H1 (cell line): ENCODE measurements around the gene SPTAN1. TPM values are rescaled to one million over a fixed set of nuclear protein-coding genes. Genes with fewer than 3 reads are reported as not detected.

Experiments used
- CTCF ChIA-PET: fragments of 300-600 bp; sonication (Branson Sonifier 250); formaldehyde crosslinking; loops from one replicate; lab custom pipeline; 2021; ENCODE audit not compliant: partially characterized antibody; lab: Charles Lee
- POLR2A ChIA-PET: fragments of 300-600 bp; sonication (Branson Sonifier 250); formaldehyde crosslinking; loops from one replicate; lab custom pipeline; 2021; ENCODE audit warnings: inconsistent platforms; ENCODE audit not compliant: partially characterized antibody; lab: Charles Lee
- DNase-seq, 2 experiments: peaks; one replicate each; pipeline versions ENCODE4 v3.0.0 to v3.0.0-alpha.2; 2010 to 2022; ENCODE audit warnings: low spot score in 2 of 2, low read depth in 1 of 2, mixed read lengths in 1 of 2
- FAIRE-seq: peaks from 2 replicates; lab custom pipeline; 2011; peaks lifted over from hg19 to GRCh38; lab: Jason Lieb, UNC
- H2AFZ ChIP-seq: 2 replicates; pipeline ENCODE4 v1.8.1; 2012; ENCODE audit warnings: low read length, inconsistent platforms
- H2AK5ac ChIP-seq: 2 replicates; pipeline ENCODE4 v1.6.1; 2013; ENCODE audit warnings: low read depth, low read length
- H2BK120ac ChIP-seq: replicated peaks from 2 replicates; pipeline ENCODE3; 2013; ENCODE audit warnings: low read depth, low read length, inconsistent platforms
- H2BK12ac ChIP-seq: 2 replicates; pipeline ENCODE4 v1.6.1; 2013; ENCODE audit warnings: low read depth, low read length
- H2BK15ac ChIP-seq: 2 replicates; pipeline ENCODE4 v1.6.1; 2013; ENCODE audit warnings: low read length
- H2BK20ac ChIP-seq: 2 replicates; pipeline ENCODE4 v1.6.1; 2013; ENCODE audit warnings: low read length
- H2BK5ac ChIP-seq: 2 replicates; pipeline ENCODE4 v1.6.1; 2013; ENCODE audit warnings: low read depth, low read length
- H3K14ac ChIP-seq: 2 replicates; pipeline ENCODE4 v1.6.1; 2013; ENCODE audit warnings: inconsistent platforms; ENCODE audit not compliant: insufficient read length
- H3K18ac ChIP-seq: 2 replicates; pipeline ENCODE4 v1.6.1; 2013; ENCODE audit warnings: low read length; ENCODE audit errors: extremely low read depth
- H3K23ac ChIP-seq: 2 replicates; pipeline ENCODE4 v1.6.1; 2013; ENCODE audit warnings: inconsistent platforms; ENCODE audit not compliant: insufficient read length
- H3K23me2 ChIP-seq: 2 replicates; pipeline ENCODE4 v1.6.1; 2013; ENCODE audit warnings: low read depth, low read length
- H3K27ac ChIP-seq: 2 replicates; pipeline ENCODE4 v1.6.1; 2011; ENCODE audit warnings: low read depth, low read length, inconsistent platforms
- H3K27me3 ChIP-seq, 4 experiments: replicated peaks in 1 of 4; 1 replicate in 1 of 4; 2 replicates in 3 of 4; pipeline versions ENCODE4 v1.6.1 to v1.8.1; 2011 to 2013; ENCODE audit warnings: low read length in 3 of 4, mild to moderate bottlenecking in 3 of 4, inconsistent platforms in 2 of 4, mixed read lengths in 2 of 4, moderate library complexity in 1 of 4; ENCODE audit not compliant: control insufficient read depth in 3 of 4, insufficient read depth in 3 of 4; ENCODE audit errors: extremely low read depth in 1 of 4
- H3K36me3 ChIP-seq, 4 experiments: 2 replicates each; pipeline versions ENCODE4 v1.6.1 to v1.8.1; 2011 to 2013; ENCODE audit warnings: mild to moderate bottlenecking in 4 of 4, low read length in 3 of 4, moderate library complexity in 2 of 4, control low read depth in 1 of 4, inconsistent platforms in 1 of 4; ENCODE audit not compliant: insufficient read depth in 4 of 4, control insufficient read depth in 2 of 4
- H3K4ac ChIP-seq: replicated peaks from 2 replicates; pipeline ENCODE3; 2013; ENCODE audit warnings: low read length, low read depth, mixed read lengths, inconsistent platforms; ENCODE audit not compliant: insufficient read length
- H3K4me1 ChIP-seq, 4 experiments: replicated peaks in 1 of 4; 1 replicate in 1 of 4; 2 replicates in 3 of 4; pipeline versions ENCODE4 v1.6.1 to v1.8.1; 2011 to 2013; ENCODE audit warnings: low read length in 3 of 4, inconsistent platforms in 2 of 4, mixed read lengths in 1 of 4; ENCODE audit not compliant: insufficient read depth in 4 of 4, control insufficient read depth in 3 of 4
- H3K4me2 ChIP-seq, 2 experiments: 2 replicates each; pipeline versions ENCODE4 v1.6.1 to v1.8.1; 2011 to 2013; ENCODE audit warnings: low read depth in 2 of 2, low read length in 2 of 2, control low read depth in 1 of 2, inconsistent platforms in 1 of 2, mild to moderate bottlenecking in 1 of 2; ENCODE audit not compliant: insufficient read depth in 1 of 2
- H3K4me3 ChIP-seq, 4 experiments: fragments of 200-600, 300-600 bp in 1 of 4; sonication (generic), shearing (Covaris generic), sonication (Bioruptor Twin) in 1 of 4; 2 replicates each; pipeline versions ENCODE4 v1.5.1 to v1.8.1; 2011 to 2016; ENCODE audit warnings: low read length in 4 of 4, low read depth in 3 of 4, control low read depth in 2 of 4, inconsistent platforms in 2 of 4, mild to moderate bottlenecking in 2 of 4, mixed read lengths in 1 of 4, moderate library complexity in 1 of 4; ENCODE audit not compliant: insufficient read depth in 2 of 4; ENCODE audit errors: extremely low read depth in 1 of 4
- H3K56ac ChIP-seq: replicated peaks from 2 replicates; pipeline ENCODE3; 2013; ENCODE audit warnings: low read depth, mild to moderate bottlenecking, mixed read lengths, low read length, inconsistent platforms; ENCODE audit not compliant: insufficient read length
- H3K79me1 ChIP-seq: 2 replicates; pipeline ENCODE4 v1.6.1; 2013; ENCODE audit warnings: low read depth, low read length, control low read depth
- H3K79me2 ChIP-seq, 2 experiments: 2 replicates each; pipeline versions ENCODE4 v1.6.1 to v1.8.1; 2012 to 2013; ENCODE audit warnings: low read length in 2 of 2, mild to moderate bottlenecking in 2 of 2, inconsistent platforms in 1 of 2; ENCODE audit not compliant: insufficient read depth in 2 of 2, control insufficient read depth in 1 of 2
- H3K9ac ChIP-seq, 4 experiments: replicated peaks in 1 of 4; 1 replicate in 1 of 4; 2 replicates in 3 of 4; pipeline versions ENCODE4 v1.6.1 to v1.8.1; 2011 to 2013; ENCODE audit warnings: low read depth in 3 of 4, low read length in 3 of 4, control low read depth in 2 of 4, mild to moderate bottlenecking in 2 of 4, moderate library complexity in 2 of 4, inconsistent platforms in 1 of 4; ENCODE audit errors: extremely low read depth in 1 of 4
- H3K9me3 ChIP-seq, 2 experiments: 2 replicates each; pipeline versions ENCODE4 v1.6.1 to v1.8.1; 2012 to 2013; ENCODE audit warnings: mild to moderate bottlenecking in 2 of 2, moderate library complexity in 2 of 2, control low read depth in 1 of 2, inconsistent platforms in 1 of 2, low read depth in 1 of 2, low read length in 1 of 2, mixed read lengths in 1 of 2; ENCODE audit not compliant: insufficient read depth in 2 of 2
- H4K20me1 ChIP-seq, 2 experiments: replicated peaks in 1 of 2; 2 replicates each; pipeline versions ENCODE3 to v1.8.1; 2011 to 2013; ENCODE audit warnings: inconsistent platforms in 2 of 2, low read length in 2 of 2, mild to moderate bottlenecking in 1 of 2; ENCODE audit not compliant: insufficient read depth in 2 of 2, control insufficient read depth in 1 of 2
- H4K5ac ChIP-seq: 2 replicates; pipeline ENCODE4 v1.6.1; 2013; ENCODE audit warnings: low read length, low read depth, mixed read lengths, inconsistent platforms; ENCODE audit not compliant: insufficient read length
- H4K8ac ChIP-seq: 2 replicates; pipeline ENCODE4 v1.8.0; 2013; ENCODE audit warnings: mild to moderate bottlenecking, moderate library complexity, low read length, inconsistent platforms; ENCODE audit not compliant: insufficient read depth; ENCODE audit errors: extremely low read depth
- H4K91ac ChIP-seq: replicated peaks from 2 replicates; pipeline ENCODE3; 2013; ENCODE audit warnings: low read length, mixed read lengths, inconsistent platforms; ENCODE audit not compliant: insufficient read length
- ASH2L ChIP-seq: fragments of 200-600, 300-600 bp; sonication (generic); IDR thresholded peaks from one replicate; pipeline ENCODE4 v1.7.1; 2017; ENCODE audit warnings: low read length
- ATF3 ChIP-seq: IDR thresholded peaks from 2 replicates; pipeline ENCODE4 v1.6.1; 2011; ENCODE audit warnings: low read depth, mild to moderate bottlenecking, low read length; ENCODE audit not compliant: insufficient read depth
- BCL11A ChIP-seq, 2 experiments: IDR thresholded peaks; one replicate each; pipeline ENCODE4 v1.6.1; 2011; ENCODE audit warnings: low read depth in 2 of 2, low read length in 2 of 2, mild to moderate bottlenecking in 2 of 2
- CBX8 ChIP-seq: fragments of 300-800, 300-1000 bp; sonication (generic); IDR thresholded peaks from 2 replicates; pipeline ENCODE4 v1.7.1; 2016; ENCODE audit warnings: low read depth, low read length, borderline replicate concordance
- CREB1 ChIP-seq: IDR thresholded peaks from 2 replicates; pipeline ENCODE4 v1.6.1; 2012; ENCODE audit warnings: inconsistent platforms
- E2F6 ChIP-seq: IDR thresholded peaks from 2 replicates; pipeline ENCODE4 v1.6.1; 2012; ENCODE audit warnings: inconsistent platforms
- FOSL1 ChIP-seq: IDR thresholded peaks from 2 replicates; pipeline ENCODE4 v1.6.1; 2011; ENCODE audit warnings: mild to moderate bottlenecking, low read depth, low read length, moderate library complexity; ENCODE audit not compliant: insufficient read depth
- PHF8 ChIP-seq: fragments of 200-600 bp; sonication (generic); conservative IDR thresholded peaks from 2 replicates; pipeline ENCODE4 v1.7.1; 2012; ENCODE audit warnings: low read depth, mild to moderate bottlenecking, inconsistent platforms, low read length, moderate library complexity
- RXRA ChIP-seq: IDR thresholded peaks from 2 replicates; pipeline ENCODE4 v1.6.1; 2011; ENCODE audit warnings: low read depth, mild to moderate bottlenecking, low read length, moderate library complexity; ENCODE audit not compliant: insufficient read depth
- SAP30 ChIP-seq: fragments of 300-600 bp; sonication (generic); IDR thresholded peaks from 2 replicates; pipeline ENCODE4 v1.7.1; 2012; ENCODE audit warnings: low read length, moderate library complexity, mild to moderate bottlenecking, inconsistent platforms; ENCODE audit not compliant: insufficient read depth, insufficient replicate concordance
- SP1 ChIP-seq: IDR thresholded peaks from 2 replicates; pipeline ENCODE4 v1.6.1; 2011; ENCODE audit warnings: low read depth, low read length
- SP4 ChIP-seq: IDR thresholded peaks from 2 replicates; pipeline ENCODE4 v1.6.1; 2012; ENCODE audit warnings: low read length, inconsistent platforms
- TAF7 ChIP-seq: optimal IDR thresholded peaks from 2 replicates; pipeline ENCODE3; 2011; ENCODE audit warnings: low read depth, mild to moderate bottlenecking, inconsistent platforms, low read length, moderate library complexity, borderline replicate concordance
- WGBS, 2 experiments: shearing (Covaris generic) in 1 of 2; methylation state at CpG; one replicate each; pipeline versions ENCODE4 v1.1.6 to v1.1.7; 2013 to 2015; ENCODE audit warnings: low lambda C conversion rate in 2 of 2, mixed read lengths in 2 of 2, inconsistent platforms in 1 of 2, low coverage in 1 of 2, missing lambda C conversion rate in 1 of 2; ENCODE audit not compliant: insufficient replicate concordance in 2 of 2, insufficient coverage in 1 of 2, insufficient read length in 1 of 2; ENCODE audit errors: extremely low coverage in 1 of 2, missing lambda C conversion rate in 1 of 2; 5-methylcytosine and 5-hydroxymethylcytosine counted together
- polyA plus RNA-seq, 7 experiments: library from polyadenylated mRNA; depleted of rRNA in 3 of 7; stranded (reverse) in 5 of 7; unstranded in 2 of 7; fragments of >200 nt in 5 of 7; fragments of 200-250 nt in 2 of 7; gene quantifications; 1 replicate in 5 of 7; 2 replicates in 1 of 7; 4 replicates in 1 of 7; pipeline versions ENCODE4 v1.2.1 to v1.2.3, GENCODE V29; 2011 to 2013; ENCODE audit warnings: missing spikeins in 2 of 7, mixed read lengths in 2 of 7
- total RNA-seq: library from RNA; stranded (reverse); fragmentation: NEBNext Ultra II Directional; extraction: Animal tissue kit (Norgen Biotek cat#: 25700); gene quantifications from 2 replicates; pipeline ENCODE4 v1.2.1, GENCODE V29; 2021

Gene SPTAN1
- total and polyA plus RNA-seq, 2 of the 8 experiments (the other 6 are each of a cell fraction or from before 2014, with no cell fraction given) = 182 to 216 TPM

GRCh38 chr9:128546504-128546903, 5.9 kb upstream of the SPTAN1 start:
- Histone ChIP-seq H4K5ac (no peak overlapping the region), H3K4me1 (peaks cover 0 to 4% (median 2%) of the 10 kb centered on the region in 4 experiments; a peak in 3 of 7 replicates), H3K36me3 (no peaks in the 10 kb centered on the region; a peak in 1 of 8 replicates), H3K9me3 (no peaks in the 10 kb centered on the region), H3K9ac (no peak overlapping the region), H3K79me1 (no peaks in the 10 kb centered on the region), H2BK20ac (no peak overlapping the region), H2AK5ac (no peak overlapping the region), H2BK12ac (no peak overlapping the region), H4K20me1 (no peaks in the 10 kb centered on the region), H4K8ac (no peak overlapping the region), H3K18ac (no peak overlapping the region), H3K56ac (no peak overlapping the region), H3K27ac (no peak overlapping the region), H2BK5ac (no peak overlapping the region), H2BK120ac (no peak overlapping the region), H3K14ac (no peak overlapping the region), H3K4me2 (no peak overlapping the region), H3K4me3 (no peak overlapping the region), H2AFZ (no peak overlapping the region), H3K23me2 (peaks cover 1% of the 10 kb centered on the region; the same call in 1 of the 2 replicates), H3K23ac (no peak overlapping the region), H3K27me3 (peaks cover 0 to 3% (median 0%) of the 10 kb centered on the region in 4 experiments; a peak in 3 of 7 replicates), H2BK15ac (no peak overlapping the region), H3K79me2 (no peaks in the 10 kb centered on the region), H3K4ac (no peak overlapping the region), H4K91ac (no peak overlapping the region)
- FAIRE-seq (no peak), DNase-seq (no peak)
- CTCF ChIA-PET = interaction anchor here (0.6 to 0.7 kb wide), 2 partner anchors 28 to 1067 kb away, joined by 3 to 4 read pairs; no protein-coding TSS in a partner anchor
- POLR2A ChIA-PET = interaction anchor here (0.6 to 1.1 kb wide), 2 partner anchors 73 to 103 kb away, joined by 3 read pairs; no protein-coding TSS in a partner anchor
- WGBS, 2 experiments = 89% methylated on average over 3 of the region's 3 CpGs; no CpG with 5 or more reads in 1 of the 2 experiments
- TF ChIP-seq E2F6 (no peak), PHF8 (no peak), FOSL1 (no peak), CREB1 (no peak), ATF3 (no peak), ASH2L (no peak), RXRA (no peak), SP4 (no peak), SP1 (no peak), CBX8 (no peak), SAP30 (no peak), BCL11A (IDR thresholded peaks at IDR 0.05; ENCODE audit: low read depth in 2 of 2, low read length in 2 of 2) (no peak), TAF7 (no peak)
